GM12878 (cell line): Measurements from ENCODE around the gene ZDHHC22.

Source experiments
- BHLHE40 ChIP-seq, 2 experiments: fragments of 450-650 bp in 1 of 2; IDR thresholded peaks; 2 replicates each; pipeline ENCODE4 v1.6.1; 2011 to 2017; ENCODE audit warnings: low read depth in 2 of 2, borderline replicate concordance in 1 of 2, improper control_type of control experiment in 1 of 2, low read length in 1 of 2, mild to moderate bottlenecking in 1 of 2
- CTCF ChIP-seq, 3 experiments: IDR thresholded peaks in 2 of 3; conservative IDR thresholded peaks in 1 of 3; 2 replicates each; pipeline ENCODE4 v1.5.1; 2011; ENCODE audit warnings: low read depth in 3 of 3, low read length in 3 of 3, mild to moderate bottlenecking in 3 of 3, control low read depth in 2 of 3, moderate library complexity in 2 of 3, inconsistent platforms in 1 of 3, mixed read lengths in 1 of 3; ENCODE audit not compliant: control insufficient read depth in 2 of 3, insufficient read depth in 1 of 3; ENCODE audit errors: extremely low read depth in 1 of 3
- ETV6 ChIP-seq, 2 experiments: fragments of 450-650 bp in 1 of 2; IDR thresholded peaks in 1 of 2; conservative IDR thresholded peaks in 1 of 2; 2 replicates each; pipeline ENCODE4 v1.6.1; 2014; ENCODE audit warnings: antibody characterized with exemption in 1 of 2, borderline replicate concordance in 1 of 2, low read depth in 1 of 2, mild to moderate bottlenecking in 1 of 2, moderate library complexity in 1 of 2
- MYC ChIP-seq: IDR thresholded peaks from 2 replicates; pipeline ENCODE4 v1.6.1; 2011; ENCODE audit warnings: mild to moderate bottlenecking, low read length, moderate library complexity, inconsistent platforms; ENCODE audit not compliant: insufficient read depth, insufficient replicate concordance, insufficient read length, severe bottlenecking
- POLR2A ChIP-seq: IDR thresholded peaks from 2 replicates; pipeline ENCODE4 v1.6.1; 2011; ENCODE audit warnings: low read depth, mild to moderate bottlenecking, low read length
- TF ChIP-seq, protein P1 (sequence below): IDR thresholded peaks from 2 replicates; pipeline ENCODE4 v1.6.1; 2012; ENCODE audit warnings: mild to moderate bottlenecking, low read depth, low read length

DNA sequence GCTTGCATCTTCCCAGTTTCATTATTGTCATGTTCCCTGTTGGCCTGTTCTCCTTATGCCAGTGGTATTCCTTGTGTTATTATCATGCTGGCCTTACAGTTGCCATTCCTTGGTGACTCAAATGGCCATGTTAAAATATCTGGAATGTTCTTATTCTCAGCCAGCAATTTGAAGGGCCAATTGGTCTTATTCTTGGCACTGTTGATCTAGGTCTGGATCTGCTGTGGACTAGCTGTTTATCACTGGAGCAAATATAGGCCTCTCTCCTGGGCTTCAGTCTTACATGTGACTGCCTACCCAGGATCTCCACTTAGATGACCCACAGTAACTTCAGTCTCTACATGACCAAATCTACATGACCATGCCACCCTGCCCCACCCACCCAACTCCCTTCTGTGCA, 38.1 kb downstream of the ZDHHC22 start:
- TF ChIP-seq POLR2A (no peak), BHLHE40 (IDR thresholded peaks at IDR 0.05; ENCODE audit: borderline replicate concordance in 1 of 2, low read depth in 2 of 2, low read length in 1 of 2) (no peak), MYC (no peak), CTCF (IDR thresholded peaks at IDR 0.05 in 2 of 3, conservative IDR thresholded peaks at IDR 0.05 in 1 of 3; ENCODE audit: control insufficient read depth in 2 of 3, extremely low read depth in 1 of 3, insufficient read depth in 1 of 3, low read depth in 3 of 3, low read length in 3 of 3) (no peak), ETV6 (conservative IDR thresholded peaks at IDR 0.05 in 1 of 2, IDR thresholded peaks at IDR 0.05 in 1 of 2; ENCODE audit: borderline replicate concordance in 1 of 2, low read depth in 1 of 2) (no peak)
- TF ChIP-seq, protein P1, sequence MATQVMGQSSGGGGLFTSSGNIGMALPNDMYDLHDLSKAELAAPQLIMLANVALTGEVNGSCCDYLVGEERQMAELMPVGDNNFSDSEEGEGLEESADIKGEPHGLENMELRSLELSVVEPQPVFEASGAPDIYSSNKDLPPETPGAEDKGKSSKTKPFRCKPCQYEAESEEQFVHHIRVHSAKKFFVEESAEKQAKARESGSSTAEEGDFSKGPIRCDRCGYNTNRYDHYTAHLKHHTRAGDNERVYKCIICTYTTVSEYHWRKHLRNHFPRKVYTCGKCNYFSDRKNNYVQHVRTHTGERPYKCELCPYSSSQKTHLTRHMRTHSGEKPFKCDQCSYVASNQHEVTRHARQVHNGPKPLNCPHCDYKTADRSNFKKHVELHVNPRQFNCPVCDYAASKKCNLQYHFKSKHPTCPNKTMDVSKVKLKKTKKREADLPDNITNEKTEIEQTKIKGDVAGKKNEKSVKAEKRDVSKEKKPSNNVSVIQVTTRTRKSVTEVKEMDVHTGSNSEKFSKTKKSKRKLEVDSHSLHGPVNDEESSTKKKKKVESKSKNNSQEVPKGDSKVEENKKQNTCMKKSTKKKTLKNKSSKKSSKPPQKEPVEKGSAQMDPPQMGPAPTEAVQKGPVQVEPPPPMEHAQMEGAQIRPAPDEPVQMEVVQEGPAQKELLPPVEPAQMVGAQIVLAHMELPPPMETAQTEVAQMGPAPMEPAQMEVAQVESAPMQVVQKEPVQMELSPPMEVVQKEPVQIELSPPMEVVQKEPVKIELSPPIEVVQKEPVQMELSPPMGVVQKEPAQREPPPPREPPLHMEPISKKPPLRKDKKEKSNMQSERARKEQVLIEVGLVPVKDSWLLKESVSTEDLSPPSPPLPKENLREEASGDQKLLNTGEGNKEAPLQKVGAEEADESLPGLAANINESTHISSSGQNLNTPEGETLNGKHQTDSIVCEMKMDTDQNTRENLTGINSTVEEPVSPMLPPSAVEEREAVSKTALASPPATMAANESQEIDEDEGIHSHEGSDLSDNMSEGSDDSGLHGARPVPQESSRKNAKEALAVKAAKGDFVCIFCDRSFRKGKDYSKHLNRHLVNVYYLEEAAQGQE = no peak
